ENCODE data around the gene MYO16.

Gene MYO16

GRCh38 chr13:109154146-109154545 is 524.7 kb downstream of the MYO16 start:
- no peak overlapping the region for H3K4me2 ChIP-seq (ENCODE audit: low read length, poor library complexity, severe bottlenecking)
- no peak overlapping the region for H4K8ac ChIP-seq (ENCODE audit: low read length)
- H2BK15ac ChIP-seq (ENCODE audit: low read depth, poor library complexity, severe bottlenecking) = peak overlapping the region; percentile 37
- H3K27me3 ChIP-seq (ENCODE audit: control insufficient read depth in 1 of 2, insufficient read depth in 1 of 2, low read length in 2 of 2) = no peaks in the 10 kb centered on the region
- H2AK5ac ChIP-seq (ENCODE audit: low read length, severe bottlenecking) = peak overlapping the region; percentile 59
- H3K36me3 ChIP-seq (ENCODE audit: control insufficient read depth in 1 of 2, insufficient read depth in 2 of 2, low read depth in 1 of 2, low read length in 2 of 2) = no peaks in the 10 kb centered on the region
- H3K9ac ChIP-seq (ENCODE audit: low read length) = no peak overlapping the region
- H4K91ac ChIP-seq (ENCODE audit: low read length) = no peak overlapping the region
- no peak overlapping the region for H2BK120ac ChIP-seq (ENCODE audit: low read depth, low read length)
- peak; percentile 84 for DNase-seq
- H2BK5ac ChIP-seq (ENCODE audit: low read depth, low read length, poor library complexity, severe bottlenecking) = peak overlapping the region; percentile 75
- peak overlapping the region; percentile 37 to 88 for H2BK12ac ChIP-seq (ENCODE audit: low read length in 2 of 2)
- WGBS = 28% methylated on average over 7 of the region's 8 CpGs
- H3K18ac ChIP-seq (ENCODE audit: low read depth in 1 of 2, low read length in 2 of 2) = peak overlapping the region in 1 of 2 experiments; percentile 80
- no peak overlapping the region for H3K14ac ChIP-seq (ENCODE audit: low read length in 2 of 2)
- no peak overlapping the region for H2AFZ ChIP-seq (ENCODE audit: low read depth, low read length)
- H3K4me3 ChIP-seq (ENCODE audit: insufficient read depth in 1 of 2, low read depth in 1 of 2, low read length in 2 of 2) = no peak overlapping the region
- peaks cover 19% of the 10 kb centered on the region for H3K4me1 ChIP-seq (ENCODE audit: control insufficient read depth, insufficient read depth, low read depth, low read length)
- H3K9me3 ChIP-seq (ENCODE audit: control insufficient read depth, low read length) = no peaks in the 10 kb centered on the region
- peak overlapping the region in 1 of 2 experiments; percentile 51 for H3K4ac ChIP-seq (ENCODE audit: low read depth in 1 of 2, low read length in 2 of 2)
- no peaks in the 10 kb centered on the region for H3K79me1 ChIP-seq (replicated peaks; ENCODE audit: low read length, poor library complexity, severe bottlenecking)
- H3K23ac ChIP-seq (ENCODE audit: low read length in 2 of 2) = no peak overlapping the region
- H3K27ac ChIP-seq (ENCODE audit: low read length, poor library complexity, severe bottlenecking) = peak overlapping the region; percentile 98

GRCh38 chr13:109154546-109154945 is 525.1 kb downstream of the MYO16 start:
- Histone ChIP-seq H2BK12ac (ENCODE audit: low read length in 2 of 2) (peak overlapping the region in 1 of 2 experiments; percentile 15), H4K91ac (ENCODE audit: low read length) (peak overlapping the region; percentile 29), H4K8ac (ENCODE audit: low read length) (peak overlapping the region; percentile 20), H3K27me3 (ENCODE audit: control insufficient read depth in 1 of 2, insufficient read depth in 1 of 2, low read length in 2 of 2) (no peaks in the 10 kb centered on the region), H3K36me3 (ENCODE audit: control insufficient read depth in 1 of 2, insufficient read depth in 2 of 2, low read depth in 1 of 2, low read length in 2 of 2) (no peaks in the 10 kb centered on the region), H2BK15ac (ENCODE audit: low read depth, poor library complexity, severe bottlenecking) (no peak overlapping the region), H3K9me3 (ENCODE audit: control insufficient read depth, low read length) (no peaks in the 10 kb centered on the region), H3K4me1 (ENCODE audit: control insufficient read depth, insufficient read depth, low read depth, low read length) (peaks cover 21% of the 10 kb centered on the region), H3K23ac (ENCODE audit: low read length in 2 of 2) (no peak overlapping the region), H2AFZ (ENCODE audit: low read depth, low read length) (no peak overlapping the region), H2BK120ac (ENCODE audit: low read depth, low read length) (no peak overlapping the region), H2AK5ac (ENCODE audit: low read length, severe bottlenecking) (peak overlapping the region; percentile 10), H3K79me1 (replicated peaks; ENCODE audit: low read length, poor library complexity, severe bottlenecking) (no peaks in the 10 kb centered on the region), H2BK5ac (ENCODE audit: low read depth, low read length, poor library complexity, severe bottlenecking) (no peak overlapping the region), H3K18ac (ENCODE audit: low read depth in 1 of 2, low read length in 2 of 2) (peak overlapping the region in 1 of 2 experiments; percentile 73), H3K14ac (ENCODE audit: low read length in 2 of 2) (no peak overlapping the region), H3K9ac (ENCODE audit: low read length) (peak overlapping the region; percentile 80), H3K27ac (ENCODE audit: low read length, poor library complexity, severe bottlenecking) (peak overlapping the region; percentile 98), H3K4me3 (ENCODE audit: insufficient read depth in 1 of 2, low read depth in 1 of 2, low read length in 2 of 2) (no peak overlapping the region), H3K4me2 (ENCODE audit: low read length, poor library complexity, severe bottlenecking) (no peak overlapping the region), H3K4ac (ENCODE audit: low read depth in 1 of 2, low read length in 2 of 2) (peak overlapping the region in 1 of 2 experiments; percentile 42)
- WGBS = 33% methylated on average over 6 of the region's 8 CpGs
- peak; percentile 45 for DNase-seq

- no peak overlapping the region for H3K4me2 ChIP-seq (ENCODE audit: low read length, poor library complexity, severe bottlenecking)
- H4K91ac ChIP-seq (ENCODE audit: low read length) = no peak overlapping the region
- peak overlapping the region in 1 of 2 experiments; percentile 12 for H3K4me3 ChIP-seq (ENCODE audit: insufficient read depth in 1 of 2, low read depth in 1 of 2, low read length in 2 of 2)
- peak overlapping the region in 1 of 2 experiments; percentile 28 for H3K18ac ChIP-seq (ENCODE audit: low read depth in 1 of 2, low read length in 2 of 2)
- H3K79me1 ChIP-seq (replicated peaks; ENCODE audit: low read length, poor library complexity, severe bottlenecking) = no peaks in the 10 kb centered on the region
- no peak overlapping the region for H3K14ac ChIP-seq (ENCODE audit: low read length in 2 of 2)
- no peak overlapping the region for H4K8ac ChIP-seq (ENCODE audit: low read length)
- H2BK12ac ChIP-seq (ENCODE audit: low read length in 2 of 2) = peak overlapping the region; percentile 18 to 48
- 10% methylated on average over 9 of the region's 13 CpGs for WGBS
- H2BK15ac ChIP-seq (ENCODE audit: low read depth, poor library complexity, severe bottlenecking) = peak overlapping the region; percentile 34
- H3K27ac ChIP-seq (ENCODE audit: low read length, poor library complexity, severe bottlenecking) = peak overlapping the region; percentile 98
- peak; percentile 95 for DNase-seq
- H3K4ac ChIP-seq (ENCODE audit: low read depth in 1 of 2, low read length in 2 of 2) = no peak overlapping the region
- H3K9me3 ChIP-seq (ENCODE audit: control insufficient read depth, low read length) = no peaks in the 10 kb centered on the region
- peaks cover 22% of the 10 kb centered on the region for H3K4me1 ChIP-seq (ENCODE audit: control insufficient read depth, insufficient read depth, low read depth, low read length)
- H3K23ac ChIP-seq (ENCODE audit: low read length in 2 of 2) = no peak overlapping the region
- H3K27me3 ChIP-seq (ENCODE audit: control insufficient read depth in 1 of 2, insufficient read depth in 1 of 2, low read length in 2 of 2) = no peaks in the 10 kb centered on the region
- H3K9ac ChIP-seq (ENCODE audit: low read length) = peak overlapping the region; percentile 80
- no peak overlapping the region for H2AFZ ChIP-seq (ENCODE audit: low read depth, low read length)
- no peaks in the 10 kb centered on the region for H3K36me3 ChIP-seq (ENCODE audit: control insufficient read depth in 1 of 2, insufficient read depth in 2 of 2, low read depth in 1 of 2, low read length in 2 of 2)
- no peak overlapping the region for H2BK120ac ChIP-seq (ENCODE audit: low read depth, low read length)
- H2AK5ac ChIP-seq (ENCODE audit: low read length, severe bottlenecking) = peak overlapping the region; percentile 94
- H2BK5ac ChIP-seq (ENCODE audit: low read depth, low read length, poor library complexity, severe bottlenecking) = peak overlapping the region; percentile 1
These were observed 525.8 kb downstream of the MYO16 start for GRCh38 chr13:109154966-109155761.

- Histone ChIP-seq H4K91ac (ENCODE audit: low read length) (peak overlapping the region; percentile 78), H3K4me2 (ENCODE audit: low read length, poor library complexity, severe bottlenecking) (peak overlapping the region; percentile 44), H3K27me3 (ENCODE audit: control insufficient read depth in 1 of 2, insufficient read depth in 1 of 2, low read length in 2 of 2) (no peaks in the 10 kb centered on the region), H3K9ac (ENCODE audit: low read length) (peak overlapping the region; percentile 80), H3K36me3 (ENCODE audit: control insufficient read depth in 1 of 2, insufficient read depth in 2 of 2, low read depth in 1 of 2, low read length in 2 of 2) (no peaks in the 10 kb centered on the region), H3K18ac (ENCODE audit: low read depth in 1 of 2, low read length in 2 of 2) (peak overlapping the region; percentile 25 to 96), H3K14ac (ENCODE audit: low read length in 2 of 2) (peak overlapping the region in 1 of 2 experiments; percentile 98), H3K9me3 (ENCODE audit: control insufficient read depth, low read length) (no peaks in the 10 kb centered on the region), H3K4ac (ENCODE audit: low read depth in 1 of 2, low read length in 2 of 2) (peak overlapping the region; percentile 7 to 83), H3K4me1 (ENCODE audit: control insufficient read depth, insufficient read depth, low read depth, low read length) (peaks cover 22% of the 10 kb centered on the region), H3K79me1 (replicated peaks; ENCODE audit: low read length, poor library complexity, severe bottlenecking) (no peaks in the 10 kb centered on the region), H3K27ac (ENCODE audit: low read length, poor library complexity, severe bottlenecking) (peak overlapping the region; percentile 98), H3K23ac (ENCODE audit: low read length in 2 of 2) (no peak overlapping the region), H2AK5ac (ENCODE audit: low read length, severe bottlenecking) (peak overlapping the region; percentile 5), H4K8ac (ENCODE audit: low read length) (peak overlapping the region; percentile 72), H2BK120ac (ENCODE audit: low read depth, low read length) (peak overlapping the region; percentile 59), H2BK5ac (ENCODE audit: low read depth, low read length, poor library complexity, severe bottlenecking) (peak overlapping the region; percentile 85), H2BK15ac (ENCODE audit: low read depth, poor library complexity, severe bottlenecking) (no peak overlapping the region), H2AFZ (ENCODE audit: low read depth, low read length) (peak overlapping the region; percentile 20), H2BK12ac (ENCODE audit: low read length in 2 of 2) (peak overlapping the region; percentile 46 to 97), H3K4me3 (ENCODE audit: insufficient read depth in 1 of 2, low read depth in 1 of 2, low read length in 2 of 2) (peak overlapping the region in 1 of 2 experiments; percentile 61)
- DNase-seq = peak; percentile 85
- 27% methylated on average over 16 of the region's 16 CpGs for WGBS
These were observed 526.9 kb downstream of the MYO16 start for GRCh38 chr13:109156181-109156935.
